Spleen (tissue), 7 donors: ENCODE measurements around the gene RAD23A.

Source experiments
- CTCF ChIP-seq, 11 experiments: fragments of 200-600 bp in 7 of 11; fragments of 450-650 bp in 4 of 11; sonication (generic) in 4 of 11; IDR thresholded peaks in 8 of 11; conservative IDR thresholded peaks in 3 of 11; 1 replicate in 7 of 11; 2 replicates in 4 of 11; pipeline versions ENCODE4 v1.4.0 to v1.8.0; 2016 to 2021; ENCODE audit warnings: antibody characterized with exemption in 11 of 11, inconsistent platforms in 4 of 11, mild to moderate bottlenecking in 1 of 11
- POLR2A ChIP-seq, 3 donors: fragments of 450-650 bp; IDR thresholded peaks; one replicate each; pipeline ENCODE4 v1.5.1; 2017; ENCODE audit warnings: antibody characterized with exemption in 3 of 3, mild to moderate bottlenecking in 1 of 3
- donor health status: DM: no; HTN: no; CAD: no; lungs with moderate emphysema.
- donor health status: DM: no; HTN: no; CAD: no.
- donor health status: DM: no; HTN: no; CAD: no.

GRCh38 chr19:12954612-12954962, 8.9 kb downstream of the RAD23A start:
- no peak for TF ChIP-seq CTCF (IDR thresholded peaks at IDR 0.05 in 8 of 11, conservative IDR thresholded peaks at IDR 0.05 in 3 of 11)
- no peak for TF ChIP-seq POLR2A (IDR thresholded peaks at IDR 0.05)
